Stimulated activated effector memory CD8-positive, alpha-beta T cell treated with anti-CD3 and anti-CD28 coated beads, Interleukin-12 subunit alpha, Interleukin-12 subunit beta, amount 100 ng/mL, for 72 hours (primary cell): Measurements from ENCODE around the gene SHQ1.
"Not testable (repeated sequence)": the region's sequence is repeated elsewhere in the genome, so short reads cannot be mapped to it uniquely, and the experiment has no call there.

Experiments
- ATAC-seq: fragments of 150-1000 bp; cut with Tn5 transposase; 2 replicates; pipeline ENCODE4 v1.10.0; 2021
- DNase-seq, 2 donors: peaks; one replicate each; pipeline ENCODE4 v3.0.0; 2021 to 2022; ENCODE audit warnings: low spot score in 2 of 2
- H3K27ac Mint-ChIP-seq: one replicate; pipeline ENCODE4 v1.8.0; 2022; ENCODE audit warnings: mild to moderate bottlenecking, mixed read lengths
- H3K36me3 Mint-ChIP-seq: one replicate; pipeline ENCODE4 v1.8.0; 2022; ENCODE audit warnings: mild to moderate bottlenecking, mixed read lengths
- H3K4me1 Mint-ChIP-seq: one replicate; pipeline ENCODE4 v1.8.0; 2022; ENCODE audit warnings: mixed read lengths
- H3K4me3 Mint-ChIP-seq: one replicate; pipeline ENCODE4 v1.8.0; 2022; ENCODE audit warnings: mild to moderate bottlenecking, mixed read lengths
- H3K9me3 Mint-ChIP-seq: one replicate; pipeline ENCODE4 v1.8.0; 2022; ENCODE audit warnings: mixed read lengths

The SHQ1 gene

GRCh38 chr3:72794079-72794478 lies 54.2 kb downstream of the SHQ1 start:
- Mint-ChIP-seq H3K36me3 (peaks cover 43% of the 10 kb centered on the region), H3K9me3 (no peaks in the 10 kb centered on the region), H3K27ac (no peak overlapping the region), H3K4me1 (peaks cover 6% of the 10 kb centered on the region), H3K4me3 (no peak overlapping the region)
- DNase-seq (no peak), ATAC-seq (no peak)

GRCh38 chr3:72791161-72791560 lies 57.1 kb downstream of the SHQ1 start:
- DNase-seq (no peak), ATAC-seq (no peak)
- Mint-ChIP-seq H3K27ac (no peak overlapping the region), H3K4me3 (no peak overlapping the region), H3K9me3 (no peaks in the 10 kb centered on the region), H3K4me1 (peaks cover 6% of the 10 kb centered on the region), H3K36me3 (peaks cover 39% of the 10 kb centered on the region)

- ATAC-seq (no peak), DNase-seq (no peak)
- Mint-ChIP-seq H3K27ac (no peak overlapping the region), H3K4me1 (peaks cover 6% of the 10 kb centered on the region), H3K9me3 (no peaks in the 10 kb centered on the region), H3K36me3 (peaks cover 26% of the 10 kb centered on the region), H3K4me3 (no peak overlapping the region)
Measured at GRCh38 chr3:72789786-72790185, 58.5 kb downstream of the SHQ1 start.

- H3K27ac Mint-ChIP-seq, H3K9me3 Mint-ChIP-seq, H3K4me3 Mint-ChIP-seq, H3K4me1 Mint-ChIP-seq, DNase-seq, ATAC-seq: not testable (repeated sequence)
- H3K36me3 Mint-ChIP-seq, result peaks cover 30% of the 10 kb centered on the region
Measured at GRCh38 chr3:72788232-72788631, 60.0 kb downstream of the SHQ1 start.

GRCh38 chr3:72786668-72787067 lies 61.6 kb downstream of the SHQ1 start:
- H3K36me3 Mint-ChIP-seq, result peaks cover 14% of the 10 kb centered on the region

GRCh38 chr3:72784226-72784625 lies 64.0 kb downstream of the SHQ1 start:
- Mint-ChIP-seq H3K4me3 (no peak overlapping the region), H3K4me1 (no peaks in the 10 kb centered on the region), H3K27ac (no peak overlapping the region), H3K9me3 (no peaks in the 10 kb centered on the region), H3K36me3 (peaks cover 14% of the 10 kb centered on the region)
- DNase-seq (no peak), ATAC-seq (no peak)

More at GRCh38 chr3:72786668-72787067, 61.6 kb downstream of the SHQ1 start:
- ATAC-seq, result no peak
- no peak for DNase-seq
- no peaks in the 10 kb centered on the region for H3K9me3 Mint-ChIP-seq
- no peak overlapping the region for H3K27ac Mint-ChIP-seq
- H3K4me1 Mint-ChIP-seq, result peaks cover 6% of the 10 kb centered on the region
- H3K4me3 Mint-ChIP-seq, result no peak overlapping the region

- Mint-ChIP-seq H3K36me3 (peaks cover 20% of the 10 kb centered on the region), H3K4me3 (no peak overlapping the region), H3K9me3 (no peaks in the 10 kb centered on the region), H3K27ac (no peak overlapping the region), H3K4me1 (no peaks in the 10 kb centered on the region)
- ATAC-seq (no peak), DNase-seq (no peak)
Measured at GRCh38 chr3:72782521-72782920, 65.7 kb downstream of the SHQ1 start.

- no peaks in the 10 kb centered on the region for H3K9me3 Mint-ChIP-seq
- H3K36me3 Mint-ChIP-seq, result peaks cover 6% of the 10 kb centered on the region
- peaks cover 6% of the 10 kb centered on the region for H3K4me1 Mint-ChIP-seq
- DNase-seq (peak in 1 of 2 donors; percentile 13), ATAC-seq (no peak)
- no peak overlapping the region for H3K27ac Mint-ChIP-seq
- no peak overlapping the region for H3K4me3 Mint-ChIP-seq
Measured at GRCh38 chr3:72769758-72770540, 78.3 kb downstream of the SHQ1 start.

GRCh38 chr3:72768936-72769335 lies 79.3 kb downstream of the SHQ1 start:
- peaks cover 6% of the 10 kb centered on the region for H3K4me1 Mint-ChIP-seq
- no peaks in the 10 kb centered on the region for H3K9me3 Mint-ChIP-seq
- H3K36me3 Mint-ChIP-seq, result peaks cover 6% of the 10 kb centered on the region
- ATAC-seq (no peak), DNase-seq (no peak)
- H3K27ac Mint-ChIP-seq, result no peak overlapping the region
- H3K4me3 Mint-ChIP-seq, result no peak overlapping the region

GRCh38 chr3:72768481-72768880 lies 79.8 kb downstream of the SHQ1 start:
- no peak overlapping the region for H3K27ac Mint-ChIP-seq
- H3K36me3 Mint-ChIP-seq, result peaks cover 6% of the 10 kb centered on the region
- DNase-seq, result no peak
- no peak overlapping the region for H3K4me3 Mint-ChIP-seq
- H3K4me1 Mint-ChIP-seq, result peaks cover 6% of the 10 kb centered on the region
- H3K9me3 Mint-ChIP-seq, result no peaks in the 10 kb centered on the region
- no peak for ATAC-seq

- peaks cover 6% of the 10 kb centered on the region for H3K4me1 Mint-ChIP-seq
- no peak for DNase-seq
- peaks cover 6% of the 10 kb centered on the region for H3K36me3 Mint-ChIP-seq
Measured at GRCh38 chr3:72768006-72768441, 80.2 kb downstream of the SHQ1 start.

GRCh38 chr3:72766866-72767265 lies 81.4 kb downstream of the SHQ1 start:
- ATAC-seq, result no peak
- peak in 1 of 2 donors; percentile 10 for DNase-seq
- Mint-ChIP-seq H3K9me3 (no peaks in the 10 kb centered on the region), H3K27ac (no peak overlapping the region), H3K4me3 (no peak overlapping the region), H3K36me3 (peaks cover 6% of the 10 kb centered on the region), H3K4me1 (peaks cover 6% of the 10 kb centered on the region)

More at GRCh38 chr3:72768006-72768441, 80.2 kb downstream of the SHQ1 start:
- Mint-ChIP-seq H3K27ac (no peak overlapping the region), H3K9me3 (no peaks in the 10 kb centered on the region), H3K4me3 (no peak overlapping the region)
- no peak for ATAC-seq

GRCh38 chr3:72763751-72764440 lies 84.3 kb downstream of the SHQ1 start:
- Mint-ChIP-seq H3K36me3 (peaks cover 6% of the 10 kb centered on the region), H3K4me1 (no peaks in the 10 kb centered on the region), H3K9me3 (no peaks in the 10 kb centered on the region), H3K27ac (no peak overlapping the region), H3K4me3 (no peak overlapping the region)
- no peak for DNase-seq
- ATAC-seq, result no peak

GRCh38 chr3:72761410-72761809 lies 86.8 kb downstream of the SHQ1 start:
- Mint-ChIP-seq H3K9me3 (no peaks in the 10 kb centered on the region), H3K4me3 (no peak overlapping the region), H3K36me3 (peaks cover 6% of the 10 kb centered on the region), H3K4me1 (peaks cover 11% of the 10 kb centered on the region), H3K27ac (no peak overlapping the region)
- no peak for DNase-seq
- no peak for ATAC-seq

- no peak for ATAC-seq
- no peaks in the 10 kb centered on the region for H3K9me3 Mint-ChIP-seq
- H3K36me3 Mint-ChIP-seq, result peaks cover 3% of the 10 kb centered on the region
- no peak overlapping the region for H3K4me3 Mint-ChIP-seq
- no peak for DNase-seq
- peaks cover 11% of the 10 kb centered on the region for H3K4me1 Mint-ChIP-seq
- H3K27ac Mint-ChIP-seq, result no peak overlapping the region
Measured at GRCh38 chr3:72760225-72760624, 88.0 kb downstream of the SHQ1 start.

- peaks cover 11% of the 10 kb centered on the region for H3K4me1 Mint-ChIP-seq
- peak; percentile 99 for ATAC-seq
- peak in 1 of 2 donors; percentile 54 for DNase-seq
- peak overlapping the region; percentile 20 for H3K4me3 Mint-ChIP-seq
- H3K9me3 Mint-ChIP-seq, result no peaks in the 10 kb centered on the region
- H3K27ac Mint-ChIP-seq, result no peak overlapping the region
- peaks cover 5% of the 10 kb centered on the region for H3K36me3 Mint-ChIP-seq
Measured at GRCh38 chr3:72756900-72757299, 91.3 kb downstream of the SHQ1 start.
